Measurements from ENCODE around the gene DUSP14.

The DUSP14 gene

GRCh38 chr17:37562016-37562745, 72.5 kb downstream of the DUSP14 start:
- DNase-seq (ENCODE audit: low spot score): no peak

Data from AG08395 (cell line).